ENCODE data around the gene TLR4.

The TLR4 gene

DNA sequence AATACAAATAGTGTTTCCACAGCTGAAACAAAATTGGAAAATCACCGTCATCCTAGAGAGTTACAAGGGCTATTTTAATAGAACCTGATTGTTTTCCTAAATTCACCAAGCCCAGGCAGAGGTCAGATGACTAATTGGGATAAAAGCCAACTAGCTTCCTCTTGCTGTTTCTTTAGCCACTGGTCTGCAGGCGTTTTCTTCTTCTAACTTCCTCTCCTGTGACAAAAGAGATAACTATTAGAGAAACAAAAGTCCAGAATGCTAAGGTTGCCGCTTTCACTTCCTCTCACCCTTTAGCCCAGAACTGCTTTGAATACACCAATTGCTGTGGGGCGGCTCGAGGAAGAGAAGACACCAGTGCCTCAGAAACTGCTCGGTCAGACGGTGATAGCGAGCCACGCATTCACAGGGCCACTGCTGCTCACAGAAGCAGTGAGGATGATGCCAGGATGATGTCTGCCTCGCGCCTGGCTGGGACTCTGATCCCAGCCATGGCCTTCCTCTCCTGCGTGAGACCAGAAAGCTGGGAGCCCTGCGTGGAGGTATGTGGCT lies at the start of gene TLR4:
Gene TLR4, plus strand, starts transcription at position 380 of the 552 bp plus-strand sequence. Its CDS starts 70 bp downstream, at position 450.
- H3K4me3 ChIP-seq (ENCODE audit: low read depth, low read length): peak within 1 kb of the TSS; percentile 38
- TF ChIP-seq, protein P1, sequence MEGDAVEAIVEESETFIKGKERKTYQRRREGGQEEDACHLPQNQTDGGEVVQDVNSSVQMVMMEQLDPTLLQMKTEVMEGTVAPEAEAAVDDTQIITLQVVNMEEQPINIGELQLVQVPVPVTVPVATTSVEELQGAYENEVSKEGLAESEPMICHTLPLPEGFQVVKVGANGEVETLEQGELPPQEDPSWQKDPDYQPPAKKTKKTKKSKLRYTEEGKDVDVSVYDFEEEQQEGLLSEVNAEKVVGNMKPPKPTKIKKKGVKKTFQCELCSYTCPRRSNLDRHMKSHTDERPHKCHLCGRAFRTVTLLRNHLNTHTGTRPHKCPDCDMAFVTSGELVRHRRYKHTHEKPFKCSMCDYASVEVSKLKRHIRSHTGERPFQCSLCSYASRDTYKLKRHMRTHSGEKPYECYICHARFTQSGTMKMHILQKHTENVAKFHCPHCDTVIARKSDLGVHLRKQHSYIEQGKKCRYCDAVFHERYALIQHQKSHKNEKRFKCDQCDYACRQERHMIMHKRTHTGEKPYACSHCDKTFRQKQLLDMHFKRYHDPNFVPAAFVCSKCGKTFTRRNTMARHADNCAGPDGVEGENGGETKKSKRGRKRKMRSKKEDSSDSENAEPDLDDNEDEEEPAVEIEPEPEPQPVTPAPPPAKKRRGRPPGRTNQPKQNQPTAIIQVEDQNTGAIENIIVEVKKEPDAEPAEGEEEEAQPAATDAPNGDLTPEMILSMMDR (IDR thresholded peaks at IDR 0.05; ENCODE audit: low read depth, low read length, missing control alignments): no peak
- DNase-seq (ENCODE audit: low read depth): peak; percentile 68
- in situ Hi-C loops (cut with HindIII; ENCODE audit: low sequenced_read_pairs): no loop called here

DNA sequence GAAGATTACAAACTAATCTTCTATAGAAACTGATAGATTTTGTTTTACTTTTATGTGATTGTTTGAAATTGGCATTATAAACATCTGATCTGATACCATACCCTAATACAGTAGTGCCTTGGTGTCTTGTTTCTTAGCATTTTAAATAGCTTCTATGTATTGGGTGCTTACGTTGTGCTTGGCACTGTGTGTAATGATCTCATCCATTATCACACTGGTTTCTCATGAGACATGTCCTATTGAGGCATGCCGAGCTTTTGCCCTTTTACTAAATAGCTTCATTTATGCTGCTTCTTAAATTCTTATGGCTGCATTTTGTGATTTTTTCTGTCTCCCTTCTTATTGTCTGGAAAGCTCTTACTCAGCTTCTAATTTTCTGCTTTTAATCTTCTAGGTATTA lies 48.2 kb upstream of the TLR4 start:
- TF ChIP-seq, protein P1 (IDR thresholded peaks at IDR 0.05; ENCODE audit: low read depth, low read length, missing control alignments): no peak
- in situ Hi-C loops (cut with HindIII; ENCODE audit: low sequenced_read_pairs): no loop called here
- H3K4me3 ChIP-seq (ENCODE audit: low read depth, low read length): no peak overlapping the region
- DNase-seq (ENCODE audit: low read depth): no peak

DNA sequence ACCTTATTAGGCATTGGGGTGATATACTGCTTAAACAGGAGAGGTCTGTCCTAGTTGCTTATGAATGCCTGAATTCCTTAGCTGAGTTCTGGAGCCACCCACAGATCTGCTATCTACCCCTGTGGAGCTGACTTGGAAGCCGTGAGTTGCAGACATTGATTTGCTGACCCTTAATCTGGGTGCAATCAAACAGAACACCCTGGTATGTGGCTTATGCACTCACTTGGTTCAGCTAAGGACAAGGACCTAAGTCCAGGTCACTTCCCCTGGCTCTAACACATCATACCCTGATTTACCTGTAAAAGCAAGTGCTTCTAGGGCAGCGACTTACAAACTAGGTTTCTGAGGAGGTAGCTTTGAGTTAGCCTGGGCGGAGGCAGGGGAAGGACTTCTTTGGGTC lies 41.6 kb upstream of the TLR4 start:
- no peak overlapping the region for H3K4me3 ChIP-seq (ENCODE audit: low read depth, low read length)
- TF ChIP-seq, protein P1 (IDR thresholded peaks at IDR 0.05; ENCODE audit: low read depth, low read length, missing control alignments): no peak
- DNase-seq (ENCODE audit: low read depth): no peak
- in situ Hi-C loops (cut with HindIII; ENCODE audit: low sequenced_read_pairs): no loop called here

DNA sequence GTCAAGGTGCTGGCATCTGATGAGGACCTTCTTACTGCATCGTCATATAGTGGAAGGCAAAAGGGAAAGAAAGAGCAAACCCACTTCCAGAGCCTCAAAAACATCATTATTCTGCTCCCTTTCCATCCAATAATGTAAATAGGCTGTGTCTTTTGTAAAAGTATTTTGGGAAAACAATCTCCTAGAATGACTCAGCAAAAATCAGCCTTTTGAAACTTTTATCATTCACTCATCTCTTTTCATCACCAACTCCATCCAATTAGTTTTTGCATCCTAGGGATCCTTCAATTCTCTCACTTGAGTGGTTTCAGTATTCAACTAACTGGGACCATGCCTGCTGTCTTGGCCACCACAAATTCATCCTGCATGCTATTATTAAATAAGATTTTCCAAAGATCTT lies 39.8 kb upstream of the TLR4 start:
- TF ChIP-seq, protein P1 (IDR thresholded peaks at IDR 0.05; ENCODE audit: low read depth, low read length, missing control alignments): no peak
- no peak for DNase-seq (ENCODE audit: low read depth)
- no peak overlapping the region for H3K4me3 ChIP-seq (ENCODE audit: low read depth, low read length)
- in situ Hi-C loops (cut with HindIII; ENCODE audit: low sequenced_read_pairs): no loop called here

DNA sequence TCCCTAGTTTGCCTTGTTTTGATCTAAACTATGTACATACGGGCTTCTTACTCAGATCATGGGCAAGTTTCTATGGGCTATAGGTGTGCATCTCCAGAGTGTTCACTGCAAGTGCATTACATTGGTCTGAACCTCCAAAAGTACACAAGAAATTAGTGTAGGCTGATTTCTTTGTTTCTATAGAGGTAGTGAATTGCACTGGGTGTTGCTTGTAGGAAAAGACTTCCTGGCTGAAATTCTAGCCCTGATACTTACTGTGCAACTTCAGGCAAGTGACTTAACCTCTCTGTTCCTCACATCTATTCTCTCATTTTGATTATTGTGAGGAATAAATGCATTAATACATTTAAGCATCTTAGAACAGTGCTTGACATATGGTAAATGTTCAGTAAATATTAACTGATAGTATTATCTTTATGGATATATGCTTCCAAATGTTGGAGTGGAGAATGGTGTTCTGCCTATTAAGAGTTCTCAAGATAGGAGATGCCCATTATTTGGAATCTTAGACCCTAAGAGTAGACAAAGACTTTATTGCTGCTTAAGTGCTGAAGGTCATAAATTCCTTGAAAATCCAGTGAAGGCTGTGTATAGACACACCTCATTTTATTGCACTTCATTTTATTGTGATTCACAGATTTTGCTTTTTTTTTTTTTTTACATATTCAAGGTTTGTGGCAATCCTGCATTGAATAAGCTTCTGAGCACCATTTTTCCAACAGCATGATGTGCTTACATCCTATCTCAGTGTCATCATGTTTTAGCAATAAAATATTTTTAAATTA lies 38.4 kb upstream of the TLR4 start:
- in situ Hi-C loops (cut with HindIII; ENCODE audit: low sequenced_read_pairs): no loop called here
- no peak for DNase-seq (ENCODE audit: low read depth)
- no peak overlapping the region for H3K4me3 ChIP-seq (ENCODE audit: low read depth, low read length)
- TF ChIP-seq, protein P1 (IDR thresholded peaks at IDR 0.05; ENCODE audit: low read depth, low read length, missing control alignments): no peak

DNA sequence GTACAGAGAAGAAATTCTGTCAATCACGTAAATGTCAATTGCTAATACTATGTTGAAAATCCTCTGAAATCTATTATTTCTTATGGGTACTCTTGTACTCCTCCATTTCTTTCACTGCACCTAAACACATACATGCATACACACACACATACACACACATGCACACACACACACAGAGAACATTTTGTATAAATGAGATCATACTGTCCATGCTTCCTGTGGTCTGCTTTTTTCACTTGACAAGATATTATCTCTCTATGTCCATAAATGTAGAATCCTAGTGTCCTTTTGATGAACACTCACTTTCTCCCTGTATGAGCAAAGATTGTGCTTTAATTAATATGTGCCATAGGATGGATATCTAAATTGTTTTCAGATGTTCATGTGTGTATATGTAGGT lies 32.7 kb upstream of the TLR4 start:
- DNase-seq (ENCODE audit: low read depth): no peak
- H3K4me3 ChIP-seq (ENCODE audit: low read depth, low read length): no peak overlapping the region
- in situ Hi-C loops (cut with HindIII; ENCODE audit: low sequenced_read_pairs): no loop called here
- TF ChIP-seq, protein P1 (IDR thresholded peaks at IDR 0.05; ENCODE audit: low read depth, low read length, missing control alignments): no peak

All from astrocyte of the cerebellum (primary cell).